Measurements from ENCODE around the gene ZMPSTE24.

GRCh38 chr1:40274331-40274730 lies 16.3 kb downstream of the ZMPSTE24 start:
- TF ChIP-seq CTCF (conservative IDR thresholded peaks at IDR 0.05; ENCODE audit: low read depth, low read length): no peak
- no peak for TF ChIP-seq POLR2A (IDR thresholded peaks at IDR 0.05; ENCODE audit: low read depth, low read length)
- no peak for TF ChIP-seq RAD21 (IDR thresholded peaks at IDR 0.05; ENCODE audit: low read length)
